OCI-LY7 (cell line): ENCODE measurements around the gene FBLN5. TPM values are rescaled to one million over a fixed set of nuclear protein-coding genes. Genes with fewer than 3 reads are reported as not detected.

Experiments used
- BruUV-seq: library from RNA; stranded (reverse); fragments of 400-500 nt; replicated peaks from 2 replicates; lab custom pipeline; 2021; lab: Mats Ljungman, UMichigan
- CTCF ChIA-PET: fragments of 300-600 bp; sonication (Branson Sonifier 250); formaldehyde crosslinking; loops from one replicate; lab custom pipeline; 2022; ENCODE audit warnings: antibody characterized with exemption; ENCODE audit not compliant: unreplicated experiment; lab: Charles Lee
- POLR2A ChIA-PET: fragments of 300-600 bp; sonication (Branson Sonifier 250); formaldehyde crosslinking; loops from one replicate; lab custom pipeline; 2022; ENCODE audit warnings: antibody characterized with exemption; lab: Charles Lee
- DNase-seq: peaks from one replicate; pipeline ENCODE4 v3.0.0-alpha.2; 2015; ENCODE audit warnings: low spot score
- H2AFZ ChIP-seq: fragments of 200-600 bp; sonication (generic), shearing (Covaris generic); 2 replicates; pipeline ENCODE4 v1.6.1; 2014; ENCODE audit warnings: mild to moderate bottlenecking, antibody characterized with exemption, low read length, moderate library complexity
- H3K27ac ChIP-seq: fragments of 200-600 bp; sonication (generic); 2 replicates; pipeline ENCODE4 v1.5.1; 2014; ENCODE audit warnings: mixed run types, low read depth, mild to moderate bottlenecking, moderate library complexity, low read length, inconsistent platforms; ENCODE audit not compliant: poor library complexity, severe bottlenecking
- H3K36me3 ChIP-seq: fragments of 200-600 bp; sonication (generic); 2 replicates; pipeline ENCODE4 v1.6.1; 2014; ENCODE audit warnings: mild to moderate bottlenecking, antibody characterized with exemption, low read length, moderate library complexity, mixed read lengths; ENCODE audit not compliant: insufficient read depth
- H3K4me1 ChIP-seq: fragments of 200-600 bp; sonication (generic); 2 replicates; pipeline ENCODE4 v1.5.1; 2014; ENCODE audit warnings: mild to moderate bottlenecking, low read length; ENCODE audit not compliant: insufficient read depth, poor library complexity, severe bottlenecking
- H3K4me2 ChIP-seq: fragments of 200-600 bp; sonication (generic); 2 replicates; pipeline ENCODE4 v1.6.1; 2014; ENCODE audit warnings: mild to moderate bottlenecking, low read length
- H3K4me3 ChIP-seq: fragments of 200-600 bp; sonication (generic); 2 replicates; pipeline ENCODE4 v1.5.1; 2014; ENCODE audit warnings: mild to moderate bottlenecking, low read depth, low read length; ENCODE audit not compliant: poor library complexity, severe bottlenecking
- H3K79me2 ChIP-seq: fragments of 200-600 bp; sonication (generic); 2 replicates; pipeline ENCODE4 v1.6.1; 2016; ENCODE audit warnings: low read depth, mild to moderate bottlenecking, low read length, moderate library complexity, mixed read lengths; ENCODE audit not compliant: insufficient read depth
- H3K9me2 ChIP-seq: fragments of 200-600 bp; sonication (generic); 2 replicates; pipeline ENCODE4 v1.6.1; 2016; ENCODE audit warnings: mild to moderate bottlenecking, low read length, mixed read lengths; ENCODE audit not compliant: insufficient read depth
- H3K9me3 ChIP-seq: fragments of 200-600 bp; sonication (generic); 2 replicates; pipeline ENCODE4 v1.6.1; 2014; ENCODE audit warnings: mild to moderate bottlenecking, mixed run types, low read length, mixed read lengths
- H4K20me1 ChIP-seq: fragments of 200-600 bp; sonication (generic); 2 replicates; pipeline ENCODE4 v1.6.1; 2014; ENCODE audit warnings: mild to moderate bottlenecking, antibody characterized with exemption, low read length, moderate library complexity, mixed read lengths; ENCODE audit not compliant: insufficient read depth
- EZH2phosphoT487 ChIP-seq: fragments of 200-600 bp; sonication (generic); IDR thresholded peaks from 2 replicates; pipeline ENCODE4 v1.6.1; 2018; ENCODE audit warnings: low read depth, borderline replicate concordance, mild to moderate bottlenecking, mixed run types, antibody characterized with exemption, low read length, moderate library complexity, mixed read lengths
- intact Hi-C: fragments of 100-400 bp; cut with micrococcal nuclease; formaldehyde crosslinking; loops from one replicate; pipeline ENCODE4 v1.10.0; 2022; ENCODE audit not compliant: unreplicated experiment
- total RNA-seq, 2 experiments: library from RNA; depleted of rRNA in 1 of 2; stranded (reverse); fragments of >200 nt in 1 of 2; shearing (Covaris generic) in 1 of 2; gene quantifications; 2 replicates each; pipeline ENCODE4 v1.2.3, GENCODE V29; 2014 to 2022
- TF ChIP-seq, protein P1 (sequence below): fragments of 200-600 bp; sonication (generic); conservative IDR thresholded peaks from 2 replicates; pipeline ENCODE4 v1.5.1; 2014; ENCODE audit warnings: mild to moderate bottlenecking, antibody characterized with exemption, low read length, moderate library complexity, mixed read lengths

Gene FBLN5
- total RNA-seq, 2 experiments from 2014 or later: 0.91 to 2.3 TPM

- CTCF ChIA-PET: no interaction called here
Observed at GRCh38 chr14:91942946-91943345, 4.5 kb downstream of the FBLN5 start.

GRCh38 chr14:91942128-91942527, 5.4 kb downstream of the FBLN5 start:
- no peaks in the 10 kb centered on the region for H3K4me1 ChIP-seq
- no peak overlapping the region for H3K27ac ChIP-seq
- ChIA-PET POLR2A (no interaction called here), CTCF (no interaction called here)
- BruUV-seq: no TSS peak
- intact Hi-C loops: no loop called here
- DNase-seq: no peak
- no peaks in the 10 kb centered on the region for H3K36me3 ChIP-seq
- no peaks in the 10 kb centered on the region for H3K79me2 ChIP-seq
- H4K20me1 ChIP-seq: no peaks in the 10 kb centered on the region
- H3K4me2 ChIP-seq: no peak overlapping the region
- H3K4me3 ChIP-seq: no peak overlapping the region
- no peaks in the 10 kb centered on the region for H3K9me3 ChIP-seq
- no peak overlapping the region for H2AFZ ChIP-seq
- no peaks in the 10 kb centered on the region for H3K9me2 ChIP-seq
- no peak for TF ChIP-seq EZH2phosphoT487
- TF ChIP-seq, protein P1, sequence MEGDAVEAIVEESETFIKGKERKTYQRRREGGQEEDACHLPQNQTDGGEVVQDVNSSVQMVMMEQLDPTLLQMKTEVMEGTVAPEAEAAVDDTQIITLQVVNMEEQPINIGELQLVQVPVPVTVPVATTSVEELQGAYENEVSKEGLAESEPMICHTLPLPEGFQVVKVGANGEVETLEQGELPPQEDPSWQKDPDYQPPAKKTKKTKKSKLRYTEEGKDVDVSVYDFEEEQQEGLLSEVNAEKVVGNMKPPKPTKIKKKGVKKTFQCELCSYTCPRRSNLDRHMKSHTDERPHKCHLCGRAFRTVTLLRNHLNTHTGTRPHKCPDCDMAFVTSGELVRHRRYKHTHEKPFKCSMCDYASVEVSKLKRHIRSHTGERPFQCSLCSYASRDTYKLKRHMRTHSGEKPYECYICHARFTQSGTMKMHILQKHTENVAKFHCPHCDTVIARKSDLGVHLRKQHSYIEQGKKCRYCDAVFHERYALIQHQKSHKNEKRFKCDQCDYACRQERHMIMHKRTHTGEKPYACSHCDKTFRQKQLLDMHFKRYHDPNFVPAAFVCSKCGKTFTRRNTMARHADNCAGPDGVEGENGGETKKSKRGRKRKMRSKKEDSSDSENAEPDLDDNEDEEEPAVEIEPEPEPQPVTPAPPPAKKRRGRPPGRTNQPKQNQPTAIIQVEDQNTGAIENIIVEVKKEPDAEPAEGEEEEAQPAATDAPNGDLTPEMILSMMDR: no peak

More at GRCh38 chr14:91942946-91943345, 4.5 kb downstream of the FBLN5 start:
- Histone ChIP-seq H3K27ac (no peak overlapping the region), H3K9me3 (no peaks in the 10 kb centered on the region), H3K9me2 (no peaks in the 10 kb centered on the region), H3K79me2 (no peaks in the 10 kb centered on the region), H3K36me3 (no peaks in the 10 kb centered on the region), H4K20me1 (no peaks in the 10 kb centered on the region), H3K4me3 (no peak overlapping the region), H2AFZ (no peak overlapping the region), H3K4me1 (no peaks in the 10 kb centered on the region), H3K4me2 (no peak overlapping the region)
- BruUV-seq: no TSS peak
- TF ChIP-seq, protein P1: no peak
- TF ChIP-seq EZH2phosphoT487: no peak
- DNase-seq: no peak
- POLR2A ChIA-PET: no interaction called here
- intact Hi-C loops: no loop called here

GRCh38 chr14:91940209-91940608, 7.3 kb downstream of the FBLN5 start:
- Histone ChIP-seq H2AFZ (no peak overlapping the region), H3K4me3 (no peak overlapping the region), H4K20me1 (no peaks in the 10 kb centered on the region), H3K9me2 (no peaks in the 10 kb centered on the region), H3K4me1 (no peaks in the 10 kb centered on the region), H3K9me3 (no peaks in the 10 kb centered on the region), H3K27ac (no peak overlapping the region), H3K79me2 (no peaks in the 10 kb centered on the region), H3K36me3 (no peaks in the 10 kb centered on the region), H3K4me2 (no peak overlapping the region)
- no peak for TF ChIP-seq EZH2phosphoT487
- TF ChIP-seq, protein P1: no peak
- no peak for DNase-seq
- no TSS peak for BruUV-seq
- CTCF ChIA-PET: no interaction called here
- intact Hi-C loops: no loop called here
- POLR2A ChIA-PET: no interaction called here
